Hepatocyte (in vitro differentiated cells): ENCODE measurements around the gene GPR155. TPM values are rescaled to one million over a fixed set of nuclear protein-coding genes. Genes with fewer than 3 reads are reported as not detected.

Experiments
- DNase-seq: peaks from one replicate; pipeline ENCODE4 v3.0.0-alpha.2; 2016; ENCODE audit warnings: low spot score
- H2AFZ ChIP-seq: fragments of 200-600 bp; sonication (generic); 2 replicates; pipeline ENCODE4 v1.6.0; 2016; ENCODE audit warnings: antibody characterized with exemption, mild to moderate bottlenecking
- H3K27ac ChIP-seq: fragments of 200-600 bp; sonication (generic); 2 replicates; pipeline ENCODE4 v1.5.1; 2016; ENCODE audit warnings: mild to moderate bottlenecking
- H3K27me3 ChIP-seq: fragments of 200-600 bp; sonication (generic); 2 replicates; pipeline ENCODE4 v1.6.1; 2016
- H3K36me3 ChIP-seq: fragments of 200-600 bp; sonication (generic); replicated peaks from 2 replicates; pipeline ENCODE4 v1.5.1; 2016; ENCODE audit warnings: low read depth; ENCODE audit not compliant: insufficient read depth
- H3K4me1 ChIP-seq: fragments of 200-600 bp; sonication (generic); 2 replicates; pipeline ENCODE4 v1.5.1; 2016; ENCODE audit warnings: mild to moderate bottlenecking, moderate library complexity; ENCODE audit not compliant: insufficient read depth
- H3K4me2 ChIP-seq: fragments of 200-600 bp; sonication (generic); 2 replicates; pipeline ENCODE4 v1.6.0; 2016
- H3K4me3 ChIP-seq: fragments of 200-600 bp; sonication (generic); 2 replicates; pipeline ENCODE4 v1.5.1; 2016; ENCODE audit warnings: mild to moderate bottlenecking
- H3K79me2 ChIP-seq: fragments of 200-600 bp; sonication (generic); 2 replicates; pipeline ENCODE4 v1.6.0; 2017; ENCODE audit warnings: mild to moderate bottlenecking
- H3K9me2 ChIP-seq: fragments of 200-600 bp; sonication (generic); replicated peaks from 2 replicates; pipeline ENCODE4 v1.6.0; 2017; ENCODE audit warnings: mild to moderate bottlenecking; ENCODE audit not compliant: insufficient read depth
- H3K9me3 ChIP-seq: fragments of 200-600 bp; sonication (generic); 2 replicates; pipeline ENCODE4 v1.5.1; 2016; ENCODE audit warnings: low read depth, mild to moderate bottlenecking
- H4K20me1 ChIP-seq: fragments of 200-600 bp; sonication (generic); 2 replicates; pipeline ENCODE4 v1.6.0; 2016; ENCODE audit warnings: mild to moderate bottlenecking; ENCODE audit not compliant: insufficient read depth, poor library complexity, severe bottlenecking
- EZH2 ChIP-seq: fragments of 200-600 bp; sonication (generic); IDR thresholded peaks from 2 replicates; pipeline ENCODE4 v1.6.1; 2016; ENCODE audit warnings: antibody characterized with exemption, mild to moderate bottlenecking, borderline replicate concordance
- EZH2phosphoT487 ChIP-seq: fragments of 200-600 bp; sonication (generic); IDR thresholded peaks from one replicate; pipeline ENCODE4 v1.6.1; 2018; ENCODE audit warnings: antibody characterized with exemption, mild to moderate bottlenecking, low read depth, moderate library complexity; ENCODE audit not compliant: unreplicated experiment, severe bottlenecking
- WGBS: methylation state at CpG from one replicate; pipeline ENCODE4 v1.1.6; 2016; ENCODE audit warnings: low lambda C conversion rate; ENCODE audit errors: missing lambda C conversion rate; 5-methylcytosine and 5-hydroxymethylcytosine counted together
- polyA plus RNA-seq: library from polyadenylated mRNA; unstranded; fragments of >200 nt; fragmentation: Nextera tagmentation; extraction: Ambion mirVana; gene quantifications from 2 replicates; pipeline ENCODE4 v1.2.1, GENCODE V29; 2016
- total RNA-seq: library from RNA; depleted of rRNA; stranded (reverse); fragments of >200 nt; gene quantifications from 2 replicates; pipeline ENCODE4 v1.2.3, GENCODE V29; 2014
- TF ChIP-seq, protein P1 (sequence below): fragments of 200-600 bp; sonication (generic); IDR thresholded peaks from 2 replicates; pipeline ENCODE4 v1.5.1; 2016; ENCODE audit warnings: antibody characterized with exemption, mild to moderate bottlenecking; ENCODE audit not compliant: poor library complexity

The GPR155 gene
- total and polyA plus RNA-seq, 2 experiments from 2014 or later, result 26.1 to 30.0 TPM

DNA sequence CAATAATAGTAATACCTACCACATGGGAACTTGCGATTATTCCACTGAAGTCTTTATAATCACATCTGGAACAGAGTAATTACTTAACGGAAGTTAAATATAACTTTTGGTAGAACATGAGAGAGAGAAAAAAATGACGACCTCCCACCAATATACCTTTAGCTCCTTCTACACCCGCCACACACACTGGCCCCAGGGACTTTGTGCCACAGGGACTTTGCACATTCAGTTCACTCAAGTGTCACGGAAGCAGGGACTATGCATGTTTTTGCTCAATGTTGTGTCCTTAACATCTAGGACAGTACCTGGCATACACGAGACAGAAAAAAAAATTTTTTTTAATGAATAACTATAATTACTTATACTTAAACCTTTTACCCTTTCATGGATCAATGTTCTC lies 4.0 kb downstream of the GPR155 start:
- H3K4me3 ChIP-seq, result no peak overlapping the region
- H4K20me1 ChIP-seq, result no peaks in the 10 kb centered on the region

DNA sequence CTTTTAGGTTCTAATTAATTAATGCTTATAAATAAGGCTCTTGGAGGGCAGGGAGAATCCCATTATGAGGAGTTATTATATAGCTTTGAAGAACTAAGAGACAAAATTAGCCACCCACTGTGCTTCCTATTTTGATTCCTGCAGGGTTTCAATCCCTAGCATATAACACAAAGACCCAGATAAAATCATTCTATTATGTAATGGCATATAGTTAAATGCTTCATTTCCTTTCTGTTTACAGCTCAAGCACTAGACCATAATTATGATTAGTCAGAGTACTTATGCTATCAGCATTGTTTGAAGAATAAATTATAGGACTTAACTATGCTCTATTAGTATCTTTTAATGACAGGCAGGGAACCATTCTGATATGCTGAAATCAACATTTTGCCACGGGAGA lies 9.1 kb downstream of the GPR155 start:
- Histone ChIP-seq H2AFZ (no peak overlapping the region), H3K27ac (no peak overlapping the region), H3K4me2 (no peak overlapping the region), H3K27me3 (no peaks in the 10 kb centered on the region), H4K20me1 (no peaks in the 10 kb centered on the region), H3K9me2 (no peaks in the 10 kb centered on the region), H3K79me2 (no peaks in the 10 kb centered on the region), H3K4me1 (no peaks in the 10 kb centered on the region), H3K36me3 (no peaks in the 10 kb centered on the region), H3K4me3 (no peak overlapping the region), H3K9me3 (no peaks in the 10 kb centered on the region)
- DNase-seq, result no peak
- TF ChIP-seq EZH2phosphoT487 (no peak), EZH2 (no peak)
- TF ChIP-seq, protein P1, sequence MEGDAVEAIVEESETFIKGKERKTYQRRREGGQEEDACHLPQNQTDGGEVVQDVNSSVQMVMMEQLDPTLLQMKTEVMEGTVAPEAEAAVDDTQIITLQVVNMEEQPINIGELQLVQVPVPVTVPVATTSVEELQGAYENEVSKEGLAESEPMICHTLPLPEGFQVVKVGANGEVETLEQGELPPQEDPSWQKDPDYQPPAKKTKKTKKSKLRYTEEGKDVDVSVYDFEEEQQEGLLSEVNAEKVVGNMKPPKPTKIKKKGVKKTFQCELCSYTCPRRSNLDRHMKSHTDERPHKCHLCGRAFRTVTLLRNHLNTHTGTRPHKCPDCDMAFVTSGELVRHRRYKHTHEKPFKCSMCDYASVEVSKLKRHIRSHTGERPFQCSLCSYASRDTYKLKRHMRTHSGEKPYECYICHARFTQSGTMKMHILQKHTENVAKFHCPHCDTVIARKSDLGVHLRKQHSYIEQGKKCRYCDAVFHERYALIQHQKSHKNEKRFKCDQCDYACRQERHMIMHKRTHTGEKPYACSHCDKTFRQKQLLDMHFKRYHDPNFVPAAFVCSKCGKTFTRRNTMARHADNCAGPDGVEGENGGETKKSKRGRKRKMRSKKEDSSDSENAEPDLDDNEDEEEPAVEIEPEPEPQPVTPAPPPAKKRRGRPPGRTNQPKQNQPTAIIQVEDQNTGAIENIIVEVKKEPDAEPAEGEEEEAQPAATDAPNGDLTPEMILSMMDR, result no peak
- WGBS, result 61% methylated on average over 1 of the region's 1 CpG

More for the DNA sequence above, 4.0 kb downstream of the GPR155 start:
- Histone ChIP-seq H3K9me2 (no peaks in the 10 kb centered on the region), H3K36me3 (no peaks in the 10 kb centered on the region), H3K4me1 (peaks cover 4% of the 10 kb centered on the region), H3K4me2 (no peak overlapping the region), H2AFZ (no peak overlapping the region), H3K9me3 (no peaks in the 10 kb centered on the region), H3K27ac (no peak overlapping the region), H3K79me2 (peaks cover 4% of the 10 kb centered on the region), H3K27me3 (no peaks in the 10 kb centered on the region)
- 94% methylated on average over 6 of the region's 6 CpGs for WGBS
- TF ChIP-seq EZH2phosphoT487, result no peak
- no peak for TF ChIP-seq EZH2
- TF ChIP-seq, protein P1, result no peak
- DNase-seq, result no peak

DNA sequence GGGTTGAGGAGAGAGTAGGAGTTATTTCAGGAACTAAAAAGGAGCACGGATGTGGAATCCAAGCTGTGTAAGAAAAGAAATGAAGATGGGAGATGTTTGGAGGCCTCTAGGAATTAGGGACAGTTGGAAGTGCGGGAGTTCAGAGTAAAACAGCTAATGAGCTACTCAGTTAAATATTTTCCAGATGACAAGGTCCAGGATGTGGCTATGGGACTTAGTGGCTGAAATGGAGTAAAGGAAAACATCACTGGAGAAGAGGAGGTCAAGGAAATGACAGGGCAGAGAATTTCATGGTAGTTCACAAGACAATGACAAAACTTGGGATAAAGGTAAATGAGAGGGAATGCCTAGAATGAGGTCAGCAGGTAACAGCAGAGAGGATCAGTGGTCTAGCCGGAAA lies 13.0 kb downstream of the GPR155 start:
- 78% methylated on average over 3 of the region's 3 CpGs for WGBS
- H3K4me2 ChIP-seq, result no peak overlapping the region
- no peak overlapping the region for H2AFZ ChIP-seq

More for the DNA sequence above, 13.0 kb downstream of the GPR155 start:
- no peaks in the 10 kb centered on the region for H3K4me1 ChIP-seq
- H3K4me3 ChIP-seq, result no peak overlapping the region
- H3K9me3 ChIP-seq, result no peaks in the 10 kb centered on the region
- no peaks in the 10 kb centered on the region for H3K27me3 ChIP-seq
- no peak for DNase-seq
- H3K79me2 ChIP-seq, result no peaks in the 10 kb centered on the region
- no peaks in the 10 kb centered on the region for H4K20me1 ChIP-seq
- H3K36me3 ChIP-seq, result no peaks in the 10 kb centered on the region
- TF ChIP-seq EZH2 (no peak), EZH2phosphoT487 (no peak)
- TF ChIP-seq, protein P1, result no peak
- H3K9me2 ChIP-seq, result no peaks in the 10 kb centered on the region
- no peak overlapping the region for H3K27ac ChIP-seq
